ENCODE results near the gene ENAH.

GRCh38 chr1:225529726-225530125, 123.2 kb downstream of the ENAH start:
- TF ChIP-seq EZH2 (IDR thresholded peaks at IDR 0.05; ENCODE audit: borderline replicate concordance, low read length), result no peak
- no peak for TF ChIP-seq CTCF (IDR thresholded peaks at IDR 0.05; ENCODE audit: low read length)
